C4-2B (cell line): ENCODE results near the gene MAML3.

Source experiments
- ZFX ChIP-seq: fragments of 450-650 bp; IDR thresholded peaks from 2 replicates; pipeline ENCODE4 v1.6.1; 2017
- TF ChIP-seq, protein P1 (sequence below): fragments of 450-650 bp; conservative IDR thresholded peaks from 2 replicates; pipeline ENCODE4 v1.5.1; 2017; ENCODE audit warnings: mild to moderate bottlenecking

DNA sequence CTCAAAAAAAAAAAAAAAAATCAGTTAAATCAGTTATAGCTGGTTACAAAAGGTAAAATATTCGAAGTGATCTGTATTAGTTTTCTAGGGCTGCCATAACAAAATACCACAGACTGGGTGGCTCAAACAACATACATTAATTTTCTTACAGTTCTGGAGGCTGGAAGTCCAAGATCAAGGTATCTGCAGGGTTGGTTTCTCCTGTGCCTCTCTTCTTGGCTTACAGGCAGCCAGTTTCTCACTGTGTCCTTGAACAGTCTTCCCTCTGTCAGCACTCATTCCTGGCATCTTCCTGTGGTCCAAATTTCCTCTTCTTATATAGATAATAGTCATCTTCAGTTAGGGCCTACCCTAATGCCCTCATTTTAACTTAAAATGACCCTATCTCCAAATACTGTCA lies 248.5 kb downstream of the MAML3 start:
- TF ChIP-seq, protein P1, sequence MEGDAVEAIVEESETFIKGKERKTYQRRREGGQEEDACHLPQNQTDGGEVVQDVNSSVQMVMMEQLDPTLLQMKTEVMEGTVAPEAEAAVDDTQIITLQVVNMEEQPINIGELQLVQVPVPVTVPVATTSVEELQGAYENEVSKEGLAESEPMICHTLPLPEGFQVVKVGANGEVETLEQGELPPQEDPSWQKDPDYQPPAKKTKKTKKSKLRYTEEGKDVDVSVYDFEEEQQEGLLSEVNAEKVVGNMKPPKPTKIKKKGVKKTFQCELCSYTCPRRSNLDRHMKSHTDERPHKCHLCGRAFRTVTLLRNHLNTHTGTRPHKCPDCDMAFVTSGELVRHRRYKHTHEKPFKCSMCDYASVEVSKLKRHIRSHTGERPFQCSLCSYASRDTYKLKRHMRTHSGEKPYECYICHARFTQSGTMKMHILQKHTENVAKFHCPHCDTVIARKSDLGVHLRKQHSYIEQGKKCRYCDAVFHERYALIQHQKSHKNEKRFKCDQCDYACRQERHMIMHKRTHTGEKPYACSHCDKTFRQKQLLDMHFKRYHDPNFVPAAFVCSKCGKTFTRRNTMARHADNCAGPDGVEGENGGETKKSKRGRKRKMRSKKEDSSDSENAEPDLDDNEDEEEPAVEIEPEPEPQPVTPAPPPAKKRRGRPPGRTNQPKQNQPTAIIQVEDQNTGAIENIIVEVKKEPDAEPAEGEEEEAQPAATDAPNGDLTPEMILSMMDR, result no peak
- TF ChIP-seq ZFX, result no peak
